IMR-90 (cell line): ENCODE results near the gene SOX8. TPM values are rescaled to one million over a fixed set of nuclear protein-coding genes. Genes with fewer than 3 reads are reported as not detected.
A peak's percentile ranks its signal among the peaks of the same experiment; 100 is the strongest.

Source experiments
- ATAC-seq: fragments of 200-7000 bp; cut with Tn5 transposase; 2 replicates; pipeline ENCODE4 v1.9.1; 2020; ENCODE audit warnings: low read depth, mild to moderate bottlenecking, moderate library complexity
- BruUV-seq: library from RNA; stranded (reverse); fragments of 400-500 nt; replicated peaks from 2 replicates; lab custom pipeline; 2021; lab: Mats Ljungman, UMichigan
- CTCF ChIA-PET: fragments of 300-600 bp; formaldehyde crosslinking; extraction: SDS; loops from one replicate; lab custom pipeline; 2021; ENCODE audit warnings: antibody characterized with exemption; lab: Yijun Ruan, JAX
- POLR2A ChIA-PET: fragments of 300-600 bp; sonication (Branson Sonifier 250); formaldehyde crosslinking; loops from one replicate; lab custom pipeline; 2022; ENCODE audit warnings: antibody characterized with exemption; ENCODE audit not compliant: unreplicated experiment; lab: Charles Lee
- DNase-seq: peaks from one replicate; pipeline ENCODE4 v3.0.0; 2013
- H2AFZ ChIP-seq: replicated peaks from 2 replicates; pipeline ENCODE3; 2013; ENCODE audit warnings: low read length, mild to moderate bottlenecking; ENCODE audit not compliant: poor library complexity
- H2AK5ac ChIP-seq: 2 replicates; pipeline ENCODE4 v1.6.1; 2013; ENCODE audit warnings: low read depth, low read length, inconsistent platforms
- H2AK9ac ChIP-seq: replicated peaks from 2 replicates; pipeline ENCODE3; 2013; ENCODE audit warnings: mild to moderate bottlenecking, low read depth, low read length, moderate library complexity; ENCODE audit not compliant: poor library complexity
- H2BK120ac ChIP-seq: 2 replicates; pipeline ENCODE4 v1.6.1; 2013; ENCODE audit warnings: low read depth, low read length, inconsistent platforms
- H2BK15ac ChIP-seq: 3 replicates; pipeline ENCODE4 v1.6.1; 2013; ENCODE audit warnings: low read depth, low read length, inconsistent platforms
- H2BK20ac ChIP-seq: 2 replicates; pipeline ENCODE4 v1.6.1; 2013; ENCODE audit warnings: low read depth, mild to moderate bottlenecking, inconsistent platforms, low read length, moderate library complexity
- H2BK5ac ChIP-seq: 2 replicates; pipeline ENCODE4 v1.6.1; 2013; ENCODE audit warnings: mild to moderate bottlenecking, low read depth, low read length, inconsistent platforms; ENCODE audit not compliant: poor library complexity, severe bottlenecking
- H3K14ac ChIP-seq: replicated peaks from 2 replicates; pipeline ENCODE4 v1.6.1; 2013; ENCODE audit warnings: low read depth, low read length, inconsistent platforms
- H3K18ac ChIP-seq: 2 replicates; pipeline ENCODE4 v1.6.1; 2013; ENCODE audit warnings: low read depth, low read length, control low read depth
- H3K23ac ChIP-seq: 2 replicates; pipeline ENCODE4 v1.6.1; 2013; ENCODE audit warnings: low read depth, low read length, inconsistent platforms
- H3K27ac ChIP-seq: 2 replicates; pipeline ENCODE4 v1.5.1; 2013; ENCODE audit warnings: mild to moderate bottlenecking, control low read depth, low read length; ENCODE audit not compliant: insufficient read depth
- H3K27me3 ChIP-seq: 2 replicates; pipeline ENCODE4 v1.6.1; 2013; ENCODE audit warnings: low read length; ENCODE audit not compliant: control insufficient read depth, insufficient read depth
- H3K36me3 ChIP-seq: 2 replicates; pipeline ENCODE4 v1.6.1; 2013; ENCODE audit warnings: low read length, mixed read lengths; ENCODE audit not compliant: control insufficient read depth, insufficient read depth
- H3K4ac ChIP-seq: 2 replicates; pipeline ENCODE4 v1.6.1; 2013; ENCODE audit warnings: low read depth, low read length, inconsistent platforms
- H3K4me1 ChIP-seq: 2 replicates; pipeline ENCODE4 v1.6.1; 2013; ENCODE audit warnings: low read length, mixed read lengths; ENCODE audit not compliant: control insufficient read depth, insufficient read depth
- H3K4me2 ChIP-seq: 2 replicates; pipeline ENCODE4 v1.6.1; 2013; ENCODE audit warnings: low read depth, mild to moderate bottlenecking, control low read depth, low read length, moderate library complexity
- H3K4me3 ChIP-seq: 2 replicates; pipeline ENCODE4 v1.5.1; 2013; ENCODE audit warnings: low read depth, mild to moderate bottlenecking, control low read depth, low read length, moderate library complexity; ENCODE audit not compliant: insufficient read depth
- H3K56ac ChIP-seq: 2 replicates; pipeline ENCODE4 v1.6.1; 2013; ENCODE audit warnings: low read length, inconsistent platforms; ENCODE audit not compliant: insufficient read depth; ENCODE audit errors: extremely low read depth
- H3K79me1 ChIP-seq, 2 experiments: 2 replicates each; pipeline ENCODE4 v1.6.1; 2013; ENCODE audit warnings: low read length in 2 of 2, inconsistent platforms in 1 of 2, low read depth in 1 of 2
- H3K9ac ChIP-seq: 2 replicates; pipeline ENCODE4 v1.6.1; 2013; ENCODE audit warnings: low read depth, low read length, control low read depth
- H3K9me1 ChIP-seq: 2 replicates; pipeline ENCODE4 v1.6.1; 2013; ENCODE audit warnings: low read length, inconsistent platforms; ENCODE audit not compliant: insufficient read depth
- H3K9me3 ChIP-seq: 2 replicates; pipeline ENCODE4 v1.6.1; 2013; ENCODE audit warnings: low read length; ENCODE audit not compliant: control insufficient read depth, insufficient read depth
- H4K20me1 ChIP-seq: 2 replicates; pipeline ENCODE4 v1.6.1; 2013; ENCODE audit warnings: low read length, inconsistent platforms; ENCODE audit not compliant: insufficient read depth
- H4K5ac ChIP-seq: 2 replicates; pipeline ENCODE4 v1.6.1; 2013; ENCODE audit warnings: mild to moderate bottlenecking, low read depth, low read length, control low read depth
- H4K8ac ChIP-seq, 2 experiments: 2 replicates each; pipeline ENCODE4 v1.6.1; 2013; ENCODE audit warnings: low read depth in 2 of 2, low read length in 2 of 2, control low read depth in 1 of 2, inconsistent platforms in 1 of 2
- H4K91ac ChIP-seq: 2 replicates; pipeline ENCODE4 v1.6.1; 2013; ENCODE audit warnings: low read depth, low read length, inconsistent platforms; ENCODE audit not compliant: insufficient read depth
- CEBPB ChIP-seq: IDR thresholded peaks from 2 replicates; pipeline ENCODE4 v1.6.1; 2012; ENCODE audit warnings: low read depth, low read length, improper control_type of control experiment
- CHD1 ChIP-seq: IDR thresholded peaks from 2 replicates; pipeline ENCODE4 v1.6.1; 2012; ENCODE audit warnings: low read depth, low read length, improper control_type of control experiment
- NFE2L2 ChIP-seq: fragments of 150-350 bp; IDR thresholded peaks from 2 replicates; pipeline ENCODE4 v1.6.1; 2016; ENCODE audit warnings: low read depth, mild to moderate bottlenecking, low read length
- POLR2A ChIP-seq: IDR thresholded peaks from 2 replicates; pipeline ENCODE4 v1.6.1; 2012; ENCODE audit warnings: mild to moderate bottlenecking, low read depth, low read length
- RCOR1 ChIP-seq: IDR thresholded peaks from 2 replicates; pipeline ENCODE4 v1.6.1; 2012; ENCODE audit warnings: mild to moderate bottlenecking, low read length, improper control_type of control experiment; ENCODE audit not compliant: insufficient replicate concordance
- WGBS, 2 experiments: methylation state at CpG; one replicate each; pipeline versions ENCODE4 v1.1.5 to v1.1.7; 2013; ENCODE audit warnings: missing lambda C conversion rate in 2 of 2; ENCODE audit not compliant: insufficient read length in 1 of 2; ENCODE audit errors: extremely low coverage in 2 of 2; 5-methylcytosine and 5-hydroxymethylcytosine counted together
- dilution Hi-C: fragments of 300-500 bp; cut with HindIII; formaldehyde crosslinking; loops from one replicate; pipeline ENCODE4 v1.14.3; 2018; ENCODE audit warnings: low sequenced_read_pairs; ENCODE audit not compliant: unreplicated experiment
- in situ Hi-C: fragments of 300-500 bp; cut with MboI; formaldehyde crosslinking; loops from 3 replicates; pipeline ENCODE4 v1.14.3; 2019; ENCODE audit warnings: low sequenced_read_pairs, inconsistent platforms, mixed read lengths
- intact Hi-C: fragments of 100-400 bp; cut with micrococcal nuclease; formaldehyde crosslinking; loops from 2 replicates; pipeline ENCODE4 v1.10.0; 2022
- polyA plus RNA-seq, 3 experiments: library from polyadenylated mRNA; depleted of rRNA; stranded (reverse); fragments of >200 nt; gene quantifications; 2 replicates each; pipeline ENCODE4 v1.2.3, GENCODE V29; 2012; ENCODE audit warnings: low replicate concordance in 1 of 3
- total RNA-seq: library from RNA; depleted of rRNA; stranded (reverse); fragments of >200 nt; gene quantifications from 2 replicates; pipeline ENCODE4 v1.2.3, GENCODE V29; 2012

Gene SOX8
- total and polyA plus RNA-seq, 2 of the 4 experiments (the other 2 are of a cell fraction) = under 0.01 to 0.26 TPM

DNA sequence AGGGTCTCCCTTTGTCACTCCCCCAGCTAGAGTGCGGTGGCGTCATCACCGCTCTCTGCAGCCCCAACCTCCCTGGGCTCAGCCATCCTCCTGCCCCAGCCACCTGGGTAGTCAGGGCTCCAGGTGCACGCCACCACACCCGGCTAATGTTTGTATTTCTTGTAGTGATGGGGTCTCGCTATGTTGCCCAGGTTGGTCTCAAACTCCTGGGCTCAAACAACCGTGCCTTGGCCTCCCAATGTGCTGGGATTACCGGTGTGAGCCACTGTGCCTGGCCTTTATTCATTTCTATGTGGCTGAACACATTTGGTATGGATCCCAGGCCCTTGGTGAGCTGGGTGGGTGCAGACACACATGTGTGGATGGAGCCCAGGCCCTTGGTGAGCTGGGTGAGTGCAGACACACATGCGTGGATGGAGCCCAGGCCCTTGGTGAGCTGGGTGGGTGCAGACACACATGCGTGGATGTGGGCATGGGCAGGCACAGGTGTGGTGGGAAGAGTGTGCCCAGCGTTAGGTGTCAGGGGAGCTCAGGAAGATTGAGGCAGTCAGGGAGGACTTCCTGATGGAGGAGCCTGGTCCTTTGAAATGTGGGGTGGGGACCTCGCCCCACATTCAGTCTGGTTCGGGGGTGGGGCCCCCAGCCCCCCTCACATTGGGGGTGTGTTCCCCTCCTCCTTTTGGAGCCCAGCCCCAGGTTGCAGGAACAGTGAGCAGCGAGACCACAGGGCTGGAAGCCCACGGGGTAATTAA lies 37.1 kb downstream of the SOX8 start:
- no peaks in the 10 kb centered on the region for H3K9me3 ChIP-seq
- no peak overlapping the region for H3K23ac ChIP-seq
- H3K18ac ChIP-seq = no peak overlapping the region
- no peak overlapping the region for H3K27ac ChIP-seq
- BruUV-seq = no TSS peak
- no peak overlapping the region for H3K56ac ChIP-seq
- H4K20me1 ChIP-seq = no peaks in the 10 kb centered on the region
- H3K4me2 ChIP-seq = no peak overlapping the region
- no peak overlapping the region for H4K91ac ChIP-seq
- H3K4me1 ChIP-seq = no peaks in the 10 kb centered on the region
- intact Hi-C loops (no loop called here), in situ Hi-C loops (no loop called here), dilution Hi-C loops (no loop called here)
- no peak overlapping the region for H3K4ac ChIP-seq
- no peaks in the 10 kb centered on the region for H3K79me1 ChIP-seq
- no peak for DNase-seq
- no peak overlapping the region for H4K5ac ChIP-seq
- POLR2A ChIA-PET = no interaction called here
- H3K14ac ChIP-seq = no peak overlapping the region
- no peak overlapping the region for H4K8ac ChIP-seq
- H3K9ac ChIP-seq = no peak overlapping the region
- TF ChIP-seq RCOR1 (no peak), NFE2L2 (no peak), CHD1 (no peak), POLR2A (no peak), CEBPB (no peak)
- peaks cover 38% of the 10 kb centered on the region for H3K27me3 ChIP-seq
- no peak overlapping the region for H2AK5ac ChIP-seq
- no peak overlapping the region for H2BK20ac ChIP-seq
- no peak overlapping the region for H2BK5ac ChIP-seq
- no peak overlapping the region for H2BK15ac ChIP-seq
- 100% methylated on average over 1 of the region's 15 CpGs; no CpG with 5 or more reads in 1 of the 2 experiments for WGBS, 2 experiments
- H2AK9ac ChIP-seq = no peak overlapping the region
- H3K4me3 ChIP-seq = no peak overlapping the region
- no peak overlapping the region for H2BK120ac ChIP-seq
- CTCF ChIA-PET = no interaction called here
- peak overlapping the region; percentile 33 for H2AFZ ChIP-seq
- H3K9me1 ChIP-seq = no peaks in the 10 kb centered on the region
- no peak; the same call in 1 of the 2 replicates for ATAC-seq
- H3K36me3 ChIP-seq = no peaks in the 10 kb centered on the region
